Fibroblast of the aortic adventitia (primary cell): Measurements from ENCODE around the gene KDM2B. TPM values are rescaled to one million over a fixed set of nuclear protein-coding genes. Genes with fewer than 3 reads are reported as not detected.

Experiments used
- DNase-seq: peaks from one replicate; pipeline ENCODE4 v3.0.0-alpha.2; 2010; ENCODE audit warnings: low read depth
- H3K4me3 ChIP-seq: 2 replicates; pipeline ENCODE4 v1.5.1; 2011; ENCODE audit warnings: low read depth, mild to moderate bottlenecking, control low read depth, low read length, moderate library complexity
- total RNA-seq: library from RNA; depleted of rRNA; stranded (reverse); fragments of >200 nt; gene quantifications from 2 replicates; pipeline ENCODE4 v1.2.3, GENCODE V29; 2012; ENCODE audit warnings: low replicate concordance
- TF ChIP-seq, protein P1 (sequence below): IDR thresholded peaks from 2 replicates; pipeline ENCODE4 v1.5.1; 2011; ENCODE audit warnings: mild to moderate bottlenecking, low read length, control low read depth, inconsistent platforms; ENCODE audit not compliant: insufficient read depth

KDM2B gene
- total RNA-seq, 1 donor: 26.8 TPM

DNA sequence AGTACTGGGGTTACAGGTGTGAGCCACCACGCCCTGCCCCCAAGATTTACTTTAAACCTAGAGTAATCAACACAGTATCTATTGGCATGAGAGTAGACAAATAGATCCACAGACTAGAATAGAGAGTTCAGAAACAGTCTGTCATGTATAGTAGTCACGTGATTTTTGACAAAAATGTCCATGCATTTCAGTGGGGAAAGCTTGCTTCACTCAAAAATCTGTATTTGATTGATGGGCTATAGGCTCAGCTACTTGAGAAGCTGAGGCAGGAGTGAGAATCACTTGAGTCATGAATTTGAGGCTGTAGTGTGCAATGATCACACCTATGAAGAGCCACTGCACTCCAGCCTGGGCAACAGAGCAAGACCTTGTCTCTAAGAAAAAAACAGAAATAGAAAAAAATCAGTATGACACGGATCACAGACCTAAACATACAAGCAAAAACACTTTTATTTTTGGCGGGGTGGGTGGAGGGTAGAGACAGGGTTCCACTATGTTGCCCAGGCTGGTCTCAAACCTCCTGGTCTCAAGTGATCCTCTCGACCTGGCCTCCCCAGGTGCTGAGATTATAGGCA lies 37.9 kb upstream of the KDM2B start:
- H3K4me3 ChIP-seq: no peak overlapping the region
- TF ChIP-seq, protein P1, sequence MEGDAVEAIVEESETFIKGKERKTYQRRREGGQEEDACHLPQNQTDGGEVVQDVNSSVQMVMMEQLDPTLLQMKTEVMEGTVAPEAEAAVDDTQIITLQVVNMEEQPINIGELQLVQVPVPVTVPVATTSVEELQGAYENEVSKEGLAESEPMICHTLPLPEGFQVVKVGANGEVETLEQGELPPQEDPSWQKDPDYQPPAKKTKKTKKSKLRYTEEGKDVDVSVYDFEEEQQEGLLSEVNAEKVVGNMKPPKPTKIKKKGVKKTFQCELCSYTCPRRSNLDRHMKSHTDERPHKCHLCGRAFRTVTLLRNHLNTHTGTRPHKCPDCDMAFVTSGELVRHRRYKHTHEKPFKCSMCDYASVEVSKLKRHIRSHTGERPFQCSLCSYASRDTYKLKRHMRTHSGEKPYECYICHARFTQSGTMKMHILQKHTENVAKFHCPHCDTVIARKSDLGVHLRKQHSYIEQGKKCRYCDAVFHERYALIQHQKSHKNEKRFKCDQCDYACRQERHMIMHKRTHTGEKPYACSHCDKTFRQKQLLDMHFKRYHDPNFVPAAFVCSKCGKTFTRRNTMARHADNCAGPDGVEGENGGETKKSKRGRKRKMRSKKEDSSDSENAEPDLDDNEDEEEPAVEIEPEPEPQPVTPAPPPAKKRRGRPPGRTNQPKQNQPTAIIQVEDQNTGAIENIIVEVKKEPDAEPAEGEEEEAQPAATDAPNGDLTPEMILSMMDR: no peak
- DNase-seq: no peak

DNA sequence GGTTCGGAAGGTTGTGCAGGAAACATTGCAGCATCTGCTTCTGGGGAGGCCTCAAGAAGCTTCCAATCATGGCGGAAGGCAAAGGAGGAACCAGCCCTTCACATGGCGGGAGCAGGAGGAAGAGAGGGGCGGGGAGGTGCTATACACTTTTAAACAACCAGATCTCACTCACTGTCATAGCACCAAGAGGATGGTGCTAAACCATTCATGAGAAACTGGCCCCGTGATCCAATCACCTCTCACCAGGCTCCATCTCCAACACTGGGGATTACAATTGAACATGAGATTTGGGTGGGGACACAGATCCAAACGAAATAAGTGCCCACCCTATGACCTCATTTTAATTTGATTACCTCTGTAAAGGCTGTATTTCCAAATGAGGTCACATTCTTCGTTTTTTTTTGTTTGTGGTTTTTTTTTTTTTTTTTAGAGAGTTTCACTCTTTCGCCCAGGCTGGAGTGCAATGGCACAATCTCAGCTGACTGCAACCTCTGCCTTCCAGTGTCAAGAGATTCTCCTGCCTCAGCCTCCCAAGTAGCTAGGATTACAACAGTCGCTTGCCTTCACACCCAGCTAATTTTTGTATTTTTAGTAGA lies 34.1 kb upstream of the KDM2B start:
- TF ChIP-seq, protein P1: no peak

DNA sequence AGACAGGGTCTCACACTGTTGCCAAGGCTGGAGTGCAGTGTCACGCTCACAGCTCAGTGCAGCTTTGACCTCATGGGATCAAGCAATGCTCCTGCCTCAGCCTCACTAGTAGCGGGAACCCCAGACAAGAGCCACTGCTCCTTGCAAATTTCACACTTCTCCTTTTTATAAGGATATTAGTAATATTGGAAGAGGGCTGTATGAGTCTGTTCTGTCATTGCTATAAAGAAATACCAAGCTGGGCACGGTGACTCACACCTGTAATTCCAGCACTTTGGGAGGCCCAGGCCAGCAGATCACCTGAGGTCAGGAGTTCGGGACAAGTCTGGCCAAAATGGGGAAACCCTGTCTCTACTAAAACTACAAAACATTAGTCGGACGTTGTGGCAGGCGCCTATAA lies 32.6 kb upstream of the KDM2B start:
- no peak overlapping the region for H3K4me3 ChIP-seq
- TF ChIP-seq, protein P1: no peak
- no peak for DNase-seq

More for the DNA sequence above, 34.1 kb upstream of the KDM2B start:
- no peak for DNase-seq
- no peak overlapping the region for H3K4me3 ChIP-seq

DNA sequence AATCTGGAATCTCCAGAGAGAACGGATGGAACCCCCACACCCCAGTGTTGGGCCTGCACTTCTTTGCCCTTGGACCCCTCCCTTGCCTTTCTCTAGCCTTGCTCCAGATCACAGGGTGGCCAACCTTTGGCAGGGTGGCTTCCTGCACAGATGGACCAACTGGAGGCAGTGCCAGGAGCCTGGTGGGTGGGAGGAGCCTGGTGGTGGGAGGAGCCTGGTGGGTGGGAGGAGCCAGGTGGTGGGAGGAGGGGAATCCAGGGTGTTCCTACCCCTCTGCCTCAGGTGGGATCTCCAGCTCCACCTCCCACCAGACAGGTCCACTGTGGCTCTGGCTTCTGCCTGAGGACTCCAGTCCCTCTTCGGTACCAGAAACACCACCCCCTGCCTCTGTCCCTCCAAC lies 30.5 kb upstream of the KDM2B start:
- TF ChIP-seq, protein P1: no peak
- DNase-seq: no peak

DNA sequence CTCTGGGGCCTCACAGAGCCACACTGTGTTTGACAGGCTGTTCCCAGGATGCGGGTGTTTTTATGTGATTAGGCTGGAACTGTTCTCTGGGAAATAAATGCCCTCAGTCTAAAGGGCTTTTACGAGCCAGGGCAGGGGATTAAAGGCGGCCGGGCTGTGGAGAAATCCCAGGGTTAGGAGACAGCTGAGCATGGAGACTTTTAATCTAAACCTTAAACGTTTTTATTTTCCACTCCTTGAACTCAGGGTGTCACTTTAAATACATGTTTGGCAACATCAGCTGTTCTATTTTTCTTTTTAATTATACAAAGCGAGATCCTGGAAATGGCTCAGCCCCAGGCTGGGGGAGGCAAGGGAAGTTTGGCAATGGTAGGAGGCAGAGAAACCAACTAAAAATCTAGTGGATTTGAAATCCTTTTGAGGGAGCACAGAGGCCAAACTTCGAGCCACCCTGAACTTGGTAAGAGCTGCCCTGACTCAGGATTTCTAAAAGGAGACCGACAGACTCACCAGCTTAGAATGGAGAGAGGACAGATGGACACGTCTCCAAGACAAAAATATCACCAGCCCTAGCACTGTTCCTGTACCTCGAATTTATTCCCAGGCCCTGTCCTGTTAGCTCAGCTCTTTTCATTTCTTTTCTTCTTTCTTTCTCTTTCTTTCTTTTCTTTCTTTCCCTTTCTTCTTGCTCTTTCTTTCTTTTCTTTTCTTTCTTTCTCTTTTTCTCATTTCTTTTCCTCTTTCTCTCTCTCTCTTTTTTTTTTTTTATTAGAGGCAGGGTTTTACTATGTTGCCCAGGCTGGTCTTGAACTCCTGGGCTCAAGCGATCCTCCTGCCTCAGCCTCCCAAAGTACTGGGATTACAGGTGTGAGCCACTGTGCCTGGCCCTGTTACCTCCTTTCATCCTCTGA lies 29.7 kb upstream of the KDM2B start:
- peak; percentile 49 for DNase-seq

More for the DNA sequence above, 30.5 kb upstream of the KDM2B start:
- no peak overlapping the region for H3K4me3 ChIP-seq

DNA sequence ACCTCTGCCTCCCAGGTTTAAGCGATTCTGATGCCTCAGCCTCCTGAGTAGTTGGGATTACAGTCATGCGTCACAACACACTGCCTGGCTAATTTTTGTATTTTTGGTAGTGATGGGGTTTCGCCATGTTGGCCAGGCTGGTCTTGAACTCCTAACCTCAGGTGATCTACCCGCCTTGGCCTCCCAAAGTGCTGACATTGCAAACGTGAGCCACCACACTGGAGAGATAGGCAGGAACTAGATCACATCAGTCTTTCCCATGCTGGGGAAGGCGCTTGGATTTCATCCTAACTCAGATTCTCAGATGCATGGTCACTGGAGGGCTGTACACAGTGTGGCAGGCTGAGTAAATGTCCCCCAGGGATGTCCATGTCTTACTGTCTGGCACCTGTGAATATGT lies 27.5 kb upstream of the KDM2B start:
- TF ChIP-seq, protein P1: no peak
- no peak overlapping the region for H3K4me3 ChIP-seq
- DNase-seq: no peak

More for the DNA sequence above, 29.7 kb upstream of the KDM2B start:
- TF ChIP-seq, protein P1: no peak
- H3K4me3 ChIP-seq: no peak overlapping the region
